Measurements from ENCODE around the gene MAST2. TPM values are rescaled to one million over a fixed set of nuclear protein-coding genes. Genes with fewer than 3 reads are reported as not detected.

Gene MAST2
- total and polyA plus RNA-seq, 2 of the 13 experiments (the other 11 are each of a cell fraction or from before 2014, with no cell fraction given) = 15.3 to 23.0 TPM

DNA sequence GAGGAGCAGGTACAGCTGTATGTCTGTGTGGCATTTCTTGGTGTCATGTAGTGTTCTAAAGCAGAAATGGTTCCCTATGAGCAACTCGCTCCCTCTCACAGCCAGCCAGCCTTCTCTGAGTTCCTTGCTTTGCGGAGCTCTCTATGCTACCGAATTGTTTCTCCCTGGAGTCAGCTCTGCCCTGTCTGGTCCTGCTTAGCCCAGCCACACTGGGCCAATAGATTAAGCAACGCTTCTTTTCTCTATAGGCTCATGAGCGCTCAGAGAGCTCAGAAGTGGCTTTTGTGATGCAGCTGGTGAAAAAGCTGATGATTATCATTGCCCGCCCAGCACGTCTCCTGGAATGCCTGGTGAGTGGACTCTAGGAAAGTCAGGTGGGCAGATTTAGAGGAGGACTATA is 215.9 kb downstream of the MAST2 start:
- H3K9me3 ChIP-seq (ENCODE audit: low read length) = no peaks in the 10 kb centered on the region
- BruUV-seq (replicated peaks) = no TSS peak
- CTCF ChIA-PET (ENCODE audit: low intra/inter-chr PET ratio, low total read pairs) = no interaction called here
- no peak overlapping the region for H3K4me3 ChIP-seq (replicated peaks in 1 of 3; ENCODE audit: insufficient read depth in 1 of 3, low read depth in 2 of 3, low read length in 3 of 3)
- no peak for DNase-seq (ENCODE audit: low spot score)
- no peak overlapping the region for H3K9ac ChIP-seq (ENCODE audit: insufficient read depth, low read depth, low read length)
- no peak for FAIRE-seq
- TF ChIP-seq, protein P1, sequence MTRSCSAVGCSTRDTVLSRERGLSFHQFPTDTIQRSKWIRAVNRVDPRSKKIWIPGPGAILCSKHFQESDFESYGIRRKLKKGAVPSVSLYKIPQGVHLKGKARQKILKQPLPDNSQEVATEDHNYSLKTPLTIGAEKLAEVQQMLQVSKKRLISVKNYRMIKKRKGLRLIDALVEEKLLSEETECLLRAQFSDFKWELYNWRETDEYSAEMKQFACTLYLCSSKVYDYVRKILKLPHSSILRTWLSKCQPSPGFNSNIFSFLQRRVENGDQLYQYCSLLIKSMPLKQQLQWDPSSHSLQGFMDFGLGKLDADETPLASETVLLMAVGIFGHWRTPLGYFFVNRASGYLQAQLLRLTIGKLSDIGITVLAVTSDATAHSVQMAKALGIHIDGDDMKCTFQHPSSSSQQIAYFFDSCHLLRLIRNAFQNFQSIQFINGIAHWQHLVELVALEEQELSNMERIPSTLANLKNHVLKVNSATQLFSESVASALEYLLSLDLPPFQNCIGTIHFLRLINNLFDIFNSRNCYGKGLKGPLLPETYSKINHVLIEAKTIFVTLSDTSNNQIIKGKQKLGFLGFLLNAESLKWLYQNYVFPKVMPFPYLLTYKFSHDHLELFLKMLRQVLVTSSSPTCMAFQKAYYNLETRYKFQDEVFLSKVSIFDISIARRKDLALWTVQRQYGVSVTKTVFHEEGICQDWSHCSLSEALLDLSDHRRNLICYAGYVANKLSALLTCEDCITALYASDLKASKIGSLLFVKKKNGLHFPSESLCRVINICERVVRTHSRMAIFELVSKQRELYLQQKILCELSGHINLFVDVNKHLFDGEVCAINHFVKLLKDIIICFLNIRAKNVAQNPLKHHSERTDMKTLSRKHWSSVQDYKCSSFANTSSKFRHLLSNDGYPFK (CRISPR knock-in tag; IDR thresholded peaks at IDR 0.05; ENCODE audit: borderline replicate concordance) = no peak
- TF ChIP-seq HDAC6 (IDR thresholded peaks at IDR 0.05; ENCODE audit: low read depth, low read length) = no peak
- TF ChIP-seq TOE1 (CRISPR knock-in tag; IDR thresholded peaks at IDR 0.05) = no peak
- TF ChIP-seq ZNF121 (CRISPR knock-in tag; IDR thresholded peaks at IDR 0.05) = no peak
- TF ChIP-seq ZNF749 (CRISPR knock-in tag; IDR thresholded peaks at IDR 0.05; ENCODE audit: borderline replicate concordance) = no peak
- TF ChIP-seq ZNF234 (CRISPR knock-in tag; conservative IDR thresholded peaks at IDR 0.05) = no peak
- H4K20me1 ChIP-seq (ENCODE audit: insufficient read depth, low read length) = no peaks in the 10 kb centered on the region
- H3K79me2 ChIP-seq (ENCODE audit: insufficient read depth, low read length) = no peaks in the 10 kb centered on the region
- no peak overlapping the region for H3K27ac ChIP-seq (ENCODE audit: extremely low read length, insufficient read depth, low read length)
- no peak; the same call in 2 of the 3 replicates for ATAC-seq
- no peak overlapping the region for H3K4me2 ChIP-seq (ENCODE audit: low read depth, low read length)
- 96% methylated on average over 7 of the region's 7 CpGs for whole genome bisulfite sequencing (ENCODE audit: low lambda C conversion rate)
- H3K36me3 ChIP-seq (replicated peaks in 1 of 2; ENCODE audit: control insufficient read depth in 1 of 2, insufficient read depth in 2 of 2, low read length in 2 of 2) = peaks cover 18 to 29% of the 10 kb centered on the region in 2 experiments
- no peak overlapping the region for H2AFZ ChIP-seq (ENCODE audit: low read length)
- POLR2A ChIA-PET = no interaction called here
- intact Hi-C loops (cut with micrococcal nuclease; ENCODE audit: unreplicated experiment) (no loop called here), in situ Hi-C loops (cut with HindIII; ENCODE audit: extremely low pct_ligation_motif_present, low pct_unique_long_range_greater_than_20kb) (no loop called here)
- H3K27me3 ChIP-seq (ENCODE audit: control insufficient read depth in 1 of 2, insufficient read depth in 2 of 2, low read length in 2 of 2) = no peaks in the 10 kb centered on the region
- no peaks in the 10 kb centered on the region for H3K4me1 ChIP-seq (ENCODE audit: insufficient read depth, low read length)

DNA sequence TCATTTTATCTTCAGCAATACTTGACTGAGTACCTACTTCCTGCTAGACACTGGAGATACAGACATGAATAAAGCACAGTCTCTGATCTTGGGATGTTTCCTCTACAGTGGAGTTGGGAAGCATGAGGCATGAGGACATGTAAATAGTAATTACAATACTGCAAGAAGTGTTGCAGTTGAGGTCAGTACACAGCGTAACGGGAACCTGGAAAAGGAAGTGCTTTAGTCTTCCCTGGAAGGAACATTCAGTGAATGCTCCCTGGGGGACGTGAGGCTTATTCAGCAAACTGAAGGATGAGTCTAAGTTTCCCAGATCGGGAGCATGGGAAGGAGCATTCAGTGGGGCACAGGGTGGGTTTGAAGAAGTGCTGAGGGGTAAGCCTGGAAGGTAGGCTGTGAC is 216.6 kb downstream of the MAST2 start:
- Histone ChIP-seq H3K4me3 (replicated peaks in 1 of 3; ENCODE audit: insufficient read depth in 1 of 3, low read depth in 2 of 3, low read length in 3 of 3) (no peak overlapping the region), H2AFZ (ENCODE audit: low read length) (no peak overlapping the region), H3K27me3 (ENCODE audit: control insufficient read depth in 1 of 2, insufficient read depth in 2 of 2, low read length in 2 of 2) (no peaks in the 10 kb centered on the region), H3K9me3 (ENCODE audit: low read length) (no peaks in the 10 kb centered on the region), H3K27ac (ENCODE audit: extremely low read length, insufficient read depth, low read length) (no peak overlapping the region), H4K20me1 (ENCODE audit: insufficient read depth, low read length) (no peaks in the 10 kb centered on the region), H3K4me1 (ENCODE audit: insufficient read depth, low read length) (no peaks in the 10 kb centered on the region), H3K4me2 (ENCODE audit: low read depth, low read length) (no peak overlapping the region), H3K79me2 (ENCODE audit: insufficient read depth, low read length) (no peaks in the 10 kb centered on the region), H3K9ac (ENCODE audit: insufficient read depth, low read depth, low read length) (no peak overlapping the region), H3K36me3 (replicated peaks in 1 of 2; ENCODE audit: control insufficient read depth in 1 of 2, insufficient read depth in 2 of 2, low read length in 2 of 2) (peaks cover 18 to 31% of the 10 kb centered on the region in 2 experiments)
- intact Hi-C loops (cut with micrococcal nuclease; ENCODE audit: unreplicated experiment) (no loop called here), in situ Hi-C loops (cut with HindIII; ENCODE audit: extremely low pct_ligation_motif_present, low pct_unique_long_range_greater_than_20kb) (no loop called here)
- FAIRE-seq = no peak
- DNase-seq (ENCODE audit: low spot score) = no peak
- ATAC-seq = no peak
- WGBS (ENCODE audit: low lambda C conversion rate) = 93% methylated on average over 4 of the region's 4 CpGs
- ChIA-PET CTCF (ENCODE audit: low intra/inter-chr PET ratio, low total read pairs) (no interaction called here), POLR2A (no interaction called here)
- no TSS peak for BruUV-seq (replicated peaks)
- TF ChIP-seq RELA (CRISPR knock-in tag; IDR thresholded peaks at IDR 0.05) = no peak
- TF ChIP-seq, protein P2, sequence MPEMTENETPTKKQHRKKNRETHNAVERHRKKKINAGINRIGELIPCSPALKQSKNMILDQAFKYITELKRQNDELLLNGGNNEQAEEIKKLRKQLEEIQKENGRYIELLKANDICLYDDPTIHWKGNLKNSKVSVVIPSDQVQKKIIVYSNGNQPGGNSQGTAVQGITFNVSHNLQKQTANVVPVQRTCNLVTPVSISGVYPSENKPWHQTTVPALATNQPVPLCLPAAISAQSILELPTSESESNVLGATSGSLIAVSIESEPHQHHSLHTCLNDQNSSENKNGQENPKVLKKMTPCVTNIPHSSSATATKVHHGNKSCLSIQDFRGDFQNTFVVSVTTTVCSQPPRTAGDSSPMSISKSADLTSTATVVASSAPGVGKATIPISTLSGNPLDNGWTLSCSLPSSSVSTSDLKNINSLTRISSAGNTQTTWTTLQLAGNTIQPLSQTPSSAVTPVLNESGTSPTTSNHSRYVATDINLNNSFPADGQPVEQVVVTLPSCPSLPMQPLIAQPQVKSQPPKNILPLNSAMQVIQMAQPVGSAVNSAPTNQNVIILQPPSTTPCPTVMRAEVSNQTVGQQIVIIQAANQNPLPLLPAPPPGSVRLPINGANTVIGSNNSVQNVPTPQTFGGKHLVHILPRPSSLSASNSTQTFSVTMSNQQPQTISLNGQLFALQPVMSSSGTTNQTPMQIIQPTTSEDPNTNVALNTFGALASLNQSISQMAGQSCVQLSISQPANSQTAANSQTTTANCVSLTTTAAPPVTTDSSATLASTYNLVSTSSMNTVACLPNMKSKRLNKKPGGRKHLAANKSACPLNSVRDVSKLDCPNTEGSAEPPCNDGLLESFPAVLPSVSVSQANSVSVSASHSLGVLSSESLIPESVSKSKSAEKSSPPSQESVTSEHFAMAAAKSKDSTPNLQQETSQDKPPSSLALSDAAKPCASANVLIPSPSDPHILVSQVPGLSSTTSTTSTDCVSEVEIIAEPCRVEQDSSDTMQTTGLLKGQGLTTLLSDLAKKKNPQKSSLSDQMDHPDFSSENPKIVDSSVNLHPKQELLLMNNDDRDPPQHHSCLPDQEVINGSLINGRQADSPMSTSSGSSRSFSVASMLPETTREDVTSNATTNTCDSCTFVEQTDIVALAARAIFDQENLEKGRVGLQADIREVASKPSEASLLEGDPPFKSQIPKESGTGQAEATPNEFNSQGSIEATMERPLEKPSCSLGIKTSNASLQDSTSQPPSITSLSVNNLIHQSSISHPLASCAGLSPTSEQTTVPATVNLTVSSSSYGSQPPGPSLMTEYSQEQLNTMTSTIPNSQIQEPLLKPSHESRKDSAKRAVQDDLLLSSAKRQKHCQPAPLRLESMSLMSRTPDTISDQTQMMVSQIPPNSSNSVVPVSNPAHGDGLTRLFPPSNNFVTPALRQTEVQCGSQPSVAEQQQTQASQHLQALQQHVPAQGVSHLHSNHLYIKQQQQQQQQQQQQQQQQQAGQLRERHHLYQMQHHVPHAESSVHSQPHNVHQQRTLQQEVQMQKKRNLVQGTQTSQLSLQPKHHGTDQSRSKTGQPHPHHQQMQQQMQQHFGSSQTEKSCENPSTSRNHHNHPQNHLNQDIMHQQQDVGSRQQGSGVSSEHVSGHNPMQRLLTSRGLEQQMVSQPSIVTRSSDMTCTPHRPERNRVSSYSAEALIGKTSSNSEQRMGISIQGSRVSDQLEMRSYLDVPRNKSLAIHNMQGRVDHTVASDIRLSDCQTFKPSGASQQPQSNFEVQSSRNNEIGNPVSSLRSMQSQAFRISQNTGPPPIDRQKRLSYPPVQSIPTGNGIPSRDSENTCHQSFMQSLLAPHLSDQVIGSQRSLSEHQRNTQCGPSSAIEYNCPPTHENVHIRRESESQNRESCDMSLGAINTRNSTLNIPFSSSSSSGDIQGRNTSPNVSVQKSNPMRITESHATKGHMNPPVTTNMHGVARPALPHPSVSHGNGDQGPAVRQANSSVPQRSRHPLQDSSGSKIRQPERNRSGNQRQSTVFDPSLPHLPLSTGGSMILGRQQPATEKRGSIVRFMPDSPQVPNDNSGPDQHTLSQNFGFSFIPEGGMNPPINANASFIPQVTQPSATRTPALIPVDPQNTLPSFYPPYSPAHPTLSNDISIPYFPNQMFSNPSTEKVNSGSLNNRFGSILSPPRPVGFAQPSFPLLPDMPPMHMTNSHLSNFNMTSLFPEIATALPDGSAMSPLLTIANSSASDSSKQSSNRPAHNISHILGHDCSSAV (CRISPR knock-in tag; IDR thresholded peaks at IDR 0.05; ENCODE audit: borderline replicate concordance) = no peak

All from HepG2 (cell line).